Fibroblast of the aortic adventitia (primary cell): Measurements from ENCODE around the gene CHMP1B. TPM values are rescaled to one million over a fixed set of nuclear protein-coding genes. Genes with fewer than 3 reads are reported as not detected.

Experiments
- DNase-seq: peaks from one replicate; pipeline ENCODE4 v3.0.0-alpha.2; 2010; ENCODE audit warnings: low read depth
- H3K4me3 ChIP-seq: 2 replicates; pipeline ENCODE4 v1.5.1; 2011; ENCODE audit warnings: low read depth, mild to moderate bottlenecking, control low read depth, low read length, moderate library complexity
- total RNA-seq: library from RNA; depleted of rRNA; stranded (reverse); fragments of >200 nt; gene quantifications from 2 replicates; pipeline ENCODE4 v1.2.3, GENCODE V29; 2012; ENCODE audit warnings: low replicate concordance
- TF ChIP-seq, protein P1 (sequence below): IDR thresholded peaks from 2 replicates; pipeline ENCODE4 v1.5.1; 2011; ENCODE audit warnings: mild to moderate bottlenecking, low read length, control low read depth, inconsistent platforms; ENCODE audit not compliant: insufficient read depth

Gene CHMP1B
- total RNA-seq, 1 donor: 34.5 TPM

DNA sequence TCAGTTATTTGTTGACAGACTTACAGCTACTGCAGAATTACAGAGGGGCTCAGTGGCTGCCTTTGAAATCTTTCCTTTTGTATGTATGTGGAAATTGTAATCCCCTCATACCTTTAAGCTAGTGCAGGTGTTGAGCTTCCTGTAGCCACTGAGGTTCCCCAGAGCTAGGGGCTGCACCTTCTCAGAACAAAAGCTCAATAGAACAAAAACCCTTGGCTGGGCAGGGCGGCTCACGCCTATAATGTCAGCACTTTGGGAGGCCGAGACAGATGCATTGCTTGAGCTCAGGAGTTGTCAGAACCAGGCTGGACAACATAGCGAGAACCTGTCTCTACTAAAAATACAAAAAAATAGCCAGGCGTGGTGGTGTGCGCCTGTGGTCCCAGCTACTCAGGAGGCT lies 41.3 kb upstream of the CHMP1B start:
- no peak for DNase-seq
- H3K4me3 ChIP-seq: no peak overlapping the region
- TF ChIP-seq, protein P1, sequence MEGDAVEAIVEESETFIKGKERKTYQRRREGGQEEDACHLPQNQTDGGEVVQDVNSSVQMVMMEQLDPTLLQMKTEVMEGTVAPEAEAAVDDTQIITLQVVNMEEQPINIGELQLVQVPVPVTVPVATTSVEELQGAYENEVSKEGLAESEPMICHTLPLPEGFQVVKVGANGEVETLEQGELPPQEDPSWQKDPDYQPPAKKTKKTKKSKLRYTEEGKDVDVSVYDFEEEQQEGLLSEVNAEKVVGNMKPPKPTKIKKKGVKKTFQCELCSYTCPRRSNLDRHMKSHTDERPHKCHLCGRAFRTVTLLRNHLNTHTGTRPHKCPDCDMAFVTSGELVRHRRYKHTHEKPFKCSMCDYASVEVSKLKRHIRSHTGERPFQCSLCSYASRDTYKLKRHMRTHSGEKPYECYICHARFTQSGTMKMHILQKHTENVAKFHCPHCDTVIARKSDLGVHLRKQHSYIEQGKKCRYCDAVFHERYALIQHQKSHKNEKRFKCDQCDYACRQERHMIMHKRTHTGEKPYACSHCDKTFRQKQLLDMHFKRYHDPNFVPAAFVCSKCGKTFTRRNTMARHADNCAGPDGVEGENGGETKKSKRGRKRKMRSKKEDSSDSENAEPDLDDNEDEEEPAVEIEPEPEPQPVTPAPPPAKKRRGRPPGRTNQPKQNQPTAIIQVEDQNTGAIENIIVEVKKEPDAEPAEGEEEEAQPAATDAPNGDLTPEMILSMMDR: no peak

DNA sequence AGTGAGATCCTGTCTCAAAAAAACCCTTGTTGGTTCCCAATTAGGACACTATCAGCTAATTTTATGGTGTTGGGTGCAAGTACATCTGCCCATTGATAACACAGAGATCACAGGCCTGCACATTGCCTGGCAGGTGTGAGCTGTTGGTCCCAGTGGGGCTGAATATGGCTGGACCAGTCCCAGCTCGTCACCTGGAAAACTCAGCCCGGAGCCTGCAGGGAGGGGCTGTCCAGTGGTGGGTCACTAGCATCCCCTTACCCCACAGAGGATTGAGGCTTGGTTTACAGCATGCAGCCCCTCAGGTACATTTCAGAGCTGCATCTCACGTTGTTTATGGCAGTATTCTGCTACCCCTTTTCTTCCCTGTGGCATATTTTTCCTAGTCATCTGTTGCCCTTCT lies 40.8 kb upstream of the CHMP1B start:
- H3K4me3 ChIP-seq: no peak overlapping the region
- DNase-seq: no peak
- TF ChIP-seq, protein P1: no peak

DNA sequence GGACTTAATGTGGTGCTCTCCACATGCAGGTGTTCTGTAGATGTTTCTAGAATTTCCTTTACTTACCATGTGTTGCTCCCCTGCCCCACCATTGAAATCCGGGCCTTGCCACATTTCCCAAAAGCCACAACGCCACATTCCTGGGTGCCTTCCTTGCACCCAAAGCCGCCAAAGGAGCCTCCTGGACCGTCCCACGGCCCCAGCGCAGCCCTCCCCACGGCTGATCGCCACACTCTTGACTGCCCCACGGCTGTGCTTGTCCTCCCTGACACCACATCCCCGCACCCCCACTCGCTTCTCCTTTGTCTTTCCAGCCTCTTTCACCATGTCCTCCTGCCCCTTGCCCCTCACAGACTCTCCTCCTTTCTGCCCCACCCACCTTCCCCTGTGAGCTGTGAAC lies 40.2 kb upstream of the CHMP1B start:
- TF ChIP-seq, protein P1: no peak
- no peak for DNase-seq
- no peak overlapping the region for H3K4me3 ChIP-seq

DNA sequence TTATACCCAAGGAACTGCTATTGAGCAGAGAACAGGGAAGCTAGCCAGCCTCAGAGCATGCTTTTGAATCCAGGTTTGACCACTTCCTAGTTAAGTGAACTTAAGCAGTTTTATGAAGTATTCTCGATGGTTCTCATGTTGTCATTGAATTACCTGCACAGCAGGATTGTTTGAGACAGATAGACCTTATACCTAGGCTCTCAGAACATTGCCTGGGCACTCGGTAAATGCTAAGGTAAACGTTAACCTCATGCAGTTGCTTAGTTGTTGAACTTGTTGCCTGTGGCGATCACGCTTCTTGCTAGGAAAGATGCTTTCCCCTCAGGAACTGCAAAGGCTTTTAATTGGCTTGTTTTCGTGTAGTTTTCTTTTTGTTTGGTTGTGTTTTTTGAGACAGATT lies 34.0 kb upstream of the CHMP1B start:
- H3K4me3 ChIP-seq: no peak overlapping the region
- no peak for DNase-seq
- TF ChIP-seq, protein P1: no peak

- no peak for DNase-seq
- no peak overlapping the region for H3K4me3 ChIP-seq
- TF ChIP-seq, protein P1: no peak
Observed at GRCh38 chr18:11818486-11819203, 32.6 kb upstream of the CHMP1B start.

GRCh38 chr18:11819938-11820337 lies 31.3 kb upstream of the CHMP1B start:
- H3K4me3 ChIP-seq: no peak overlapping the region
- no peak for DNase-seq
- TF ChIP-seq, protein P1: no peak

GRCh38 chr18:11820697-11821096 lies 30.5 kb upstream of the CHMP1B start:
- TF ChIP-seq, protein P1: no peak
- H3K4me3 ChIP-seq: no peak overlapping the region
- no peak for DNase-seq
